GM13976 (cell line): ENCODE results near the gene PTPN5.
A peak's percentile ranks its signal among the peaks of the same experiment; 100 is the strongest.

Source experiments
- DNase-seq: peaks from one replicate; pipeline ENCODE4 v3.0.0; 2012; ENCODE audit warnings: low spot score
- in situ Hi-C: fragments of 300-500 bp; cut with MboI; formaldehyde crosslinking; loops from one replicate; pipeline ENCODE4 v1.12.0; 2022; ENCODE audit warnings: low sequenced_read_pairs, mixed read lengths, inconsistent platforms; ENCODE audit not compliant: unreplicated experiment
- TF ChIP-seq, protein P1 (sequence below): IDR thresholded peaks from 2 replicates; pipeline ENCODE4 v1.5.1; 2012; ENCODE audit warnings: borderline replicate concordance, mild to moderate bottlenecking; ENCODE audit not compliant: insufficient read depth; ENCODE audit errors: extremely low read depth, missing control alignments, control extremely low read depth

PTPN5 gene

DNA sequence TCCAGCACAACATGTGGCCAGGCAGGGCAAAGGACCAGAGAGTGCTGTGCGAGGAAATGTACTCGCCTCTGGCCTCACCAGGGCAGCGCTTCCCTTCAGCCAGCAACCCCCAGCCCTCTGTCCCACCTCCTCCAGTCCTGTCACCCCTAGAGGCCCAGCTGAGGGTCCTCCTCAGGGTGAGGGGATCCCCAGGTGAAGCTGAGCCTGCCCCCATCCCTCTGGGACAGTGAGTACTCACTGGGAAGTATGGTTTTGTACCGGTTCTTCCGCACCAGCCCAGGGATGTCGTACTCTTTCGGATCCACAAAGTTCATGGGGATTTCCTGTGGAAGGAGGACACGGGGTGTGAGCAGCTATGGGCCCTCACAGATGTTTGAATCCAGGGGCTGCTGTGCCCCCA lies 54.0 kb downstream of the PTPN5 start:
- DNase-seq, result no peak
- TF ChIP-seq, protein P1, sequence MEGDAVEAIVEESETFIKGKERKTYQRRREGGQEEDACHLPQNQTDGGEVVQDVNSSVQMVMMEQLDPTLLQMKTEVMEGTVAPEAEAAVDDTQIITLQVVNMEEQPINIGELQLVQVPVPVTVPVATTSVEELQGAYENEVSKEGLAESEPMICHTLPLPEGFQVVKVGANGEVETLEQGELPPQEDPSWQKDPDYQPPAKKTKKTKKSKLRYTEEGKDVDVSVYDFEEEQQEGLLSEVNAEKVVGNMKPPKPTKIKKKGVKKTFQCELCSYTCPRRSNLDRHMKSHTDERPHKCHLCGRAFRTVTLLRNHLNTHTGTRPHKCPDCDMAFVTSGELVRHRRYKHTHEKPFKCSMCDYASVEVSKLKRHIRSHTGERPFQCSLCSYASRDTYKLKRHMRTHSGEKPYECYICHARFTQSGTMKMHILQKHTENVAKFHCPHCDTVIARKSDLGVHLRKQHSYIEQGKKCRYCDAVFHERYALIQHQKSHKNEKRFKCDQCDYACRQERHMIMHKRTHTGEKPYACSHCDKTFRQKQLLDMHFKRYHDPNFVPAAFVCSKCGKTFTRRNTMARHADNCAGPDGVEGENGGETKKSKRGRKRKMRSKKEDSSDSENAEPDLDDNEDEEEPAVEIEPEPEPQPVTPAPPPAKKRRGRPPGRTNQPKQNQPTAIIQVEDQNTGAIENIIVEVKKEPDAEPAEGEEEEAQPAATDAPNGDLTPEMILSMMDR, result no peak
- in situ Hi-C loops, result loop anchor here (10.0 to 25.0 kb wide), 2 partner anchors 183 to 500 kb away; partner anchors contain the start of genes SAA2 and SAA4

DNA sequence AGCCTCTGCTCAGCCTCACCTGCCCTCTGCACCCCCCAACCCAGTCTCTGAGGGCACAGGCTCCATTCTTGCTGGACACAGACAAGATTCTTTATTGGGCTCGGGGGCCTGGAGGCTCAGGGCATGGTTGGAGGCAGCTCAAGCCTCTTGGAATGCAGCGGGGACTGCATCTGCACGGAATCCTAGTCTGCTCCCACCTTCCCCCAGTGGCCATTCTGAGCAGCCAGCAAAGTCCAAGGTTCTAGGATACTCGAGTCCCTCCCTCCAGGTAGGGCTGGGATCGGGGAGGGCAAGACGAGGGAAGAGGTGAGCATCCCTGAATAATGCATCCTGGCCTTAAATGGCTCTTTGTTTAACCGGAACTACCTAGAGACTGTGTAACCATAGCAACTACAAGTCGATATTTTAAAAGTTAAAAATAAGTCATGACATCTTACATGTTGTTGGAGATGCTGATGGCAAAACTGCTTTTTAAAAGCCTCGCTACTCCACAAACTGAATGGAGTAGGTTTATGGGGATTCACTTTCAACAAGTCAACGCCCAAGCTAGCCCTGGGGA lies 54.9 kb downstream of the PTPN5 start:
- TF ChIP-seq, protein P1, result no peak
- no peak for DNase-seq
- in situ Hi-C loops, result loop anchor here (10.0 to 25.0 kb wide), 2 partner anchors 182 to 499 kb away; partner anchors contain the start of genes SAA2 and SAA4

GRCh38 chr11:18733202-18733601 lies 58.4 kb downstream of the PTPN5 start:
- TF ChIP-seq, protein P1, result no peak
- DNase-seq, result no peak
- in situ Hi-C loops, result loop anchor here (10.0 to 25.0 kb wide), 2 partner anchors 178 to 496 kb away; partner anchors contain the start of genes SAA2 and SAA4

DNA sequence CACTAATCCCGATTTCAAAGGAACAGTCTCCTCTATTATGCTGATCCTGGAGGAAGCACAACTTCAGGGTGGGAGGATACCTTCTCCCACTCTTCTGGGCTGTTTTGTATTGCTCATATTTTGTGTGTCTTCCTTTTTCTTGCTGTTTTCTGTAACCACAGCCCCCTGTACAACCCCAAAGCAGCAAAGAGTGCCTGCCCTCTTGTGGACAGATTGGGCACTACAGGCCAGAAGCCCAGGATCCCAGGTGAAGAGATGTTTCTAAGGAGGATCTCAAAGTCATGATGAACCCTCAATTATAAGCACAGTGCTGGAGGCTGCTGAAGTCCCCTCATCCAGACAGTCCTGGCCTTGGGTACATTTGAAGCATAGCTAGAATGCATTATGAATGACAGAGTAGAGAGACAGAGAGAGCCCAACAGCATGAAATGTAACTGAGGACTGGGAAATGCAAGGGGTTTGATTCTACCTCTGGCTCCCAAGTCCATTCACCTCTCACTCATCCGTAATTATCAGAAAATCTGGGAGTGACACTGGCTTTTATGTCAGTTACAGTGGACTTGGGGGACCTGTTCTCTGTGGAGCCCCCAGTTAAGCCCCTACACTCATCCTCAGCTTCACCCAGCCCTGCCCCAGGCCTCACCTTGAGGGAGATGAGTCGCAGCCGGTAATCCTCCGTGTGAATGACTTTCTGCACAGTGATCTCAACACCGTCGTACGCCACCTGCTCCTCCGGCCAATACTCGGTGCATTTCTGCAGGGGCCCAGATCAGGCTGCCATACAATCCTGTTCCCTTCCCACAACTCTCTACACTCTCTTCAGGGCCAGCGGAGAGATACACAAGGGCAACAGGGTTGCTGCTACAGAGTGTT lies 59.4 kb downstream of the PTPN5 start:
- TF ChIP-seq, protein P1, result peak; percentile 98
- DNase-seq, result peak; percentile 79
- in situ Hi-C loops, result loop anchor here (10.0 to 25.0 kb wide), 2 partner anchors 177 to 495 kb away; partner anchors contain the start of genes SAA2 and SAA4

DNA sequence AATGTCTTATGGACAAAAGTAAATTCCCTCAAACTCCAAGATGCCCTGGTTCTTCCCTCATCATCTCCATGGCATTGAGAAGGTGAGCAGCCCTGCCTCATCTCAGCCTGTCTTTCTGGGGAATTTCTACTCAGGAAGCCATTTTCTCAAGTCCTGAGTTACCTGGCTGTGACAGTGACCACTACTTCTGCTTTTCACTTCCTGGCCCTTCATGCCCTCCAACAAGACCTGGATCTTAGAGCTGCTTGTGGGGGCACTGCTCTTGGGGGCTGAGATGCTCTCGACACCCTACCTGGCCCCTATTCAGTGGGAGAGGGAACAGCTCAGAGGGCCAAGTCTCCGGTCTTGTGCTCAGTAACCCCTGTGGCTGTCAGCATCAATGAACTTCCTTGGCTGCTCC lies 60.2 kb downstream of the PTPN5 start:
- in situ Hi-C loops, result loop anchor here (10.0 to 25.0 kb wide), 2 partner anchors 177 to 494 kb away; partner anchors contain the start of genes SAA2 and SAA4
- DNase-seq, result no peak
- TF ChIP-seq, protein P1, result no peak

- in situ Hi-C loops, result loop anchor here (10.0 to 25.0 kb wide), 2 partner anchors 175 to 493 kb away; partner anchors contain the start of genes SAA2 and SAA4
- DNase-seq, result no peak
- TF ChIP-seq, protein P1, result no peak
These were observed 61.6 kb downstream of the PTPN5 start for GRCh38 chr11:18730020-18730419.
